ENCODE measurements around the gene SUPV3L1. TPM values are rescaled to one million over a fixed set of nuclear protein-coding genes. Genes with fewer than 3 reads are reported as not detected.

Gene SUPV3L1
- total and polyA plus RNA-seq, 12 donors: 24.4 to 165 (median 37.6) TPM

Other genes with a start within 250 kb of the SUPV3L1 start
- 10 to 100 TPM; 18.0 to 86.8 (median 44.8) TPM for gene DDX21, start 224.1 kb upstream of the SUPV3L1 start, total RNA-seq
- 10 to 100 TPM; 14.2 to 89.0 (median 15.4) TPM for gene DDX21, start 224.1 kb upstream of the SUPV3L1 start, polyA plus RNA-seq
- 10 to 100 TPM; 28.4 to 76.2 (median 42.7) TPM for gene KIFBP, start 191.4 kb upstream of the SUPV3L1 start, total RNA-seq
- gene KIFBP, start 191.4 kb upstream of the SUPV3L1 start, polyA plus RNA-seq: 10 to 100 TPM; 15.1 to 60.4 (median 16.2) TPM
- gene SRGN, start 92.1 kb upstream of the SUPV3L1 start, total RNA-seq: 100 to 1,000 TPM in 5 of 9 donors, 10 to 100 TPM in 4; 16.5 to 156 (median 106) TPM
- gene SRGN, start 92.1 kb upstream of the SUPV3L1 start, polyA plus RNA-seq: 100 to 1,000 TPM in 1 of 3 donors, 10 to 100 TPM in 2; 31.6 to 125 (median 38.5) TPM
- gene VPS26A, start 56.1 kb upstream of the SUPV3L1 start, total RNA-seq: 10 to 100 TPM; 16.5 to 59.4 (median 35.3) TPM
- 10 to 100 TPM; 15.6 to 65.2 (median 20.4) TPM for gene VPS26A, start 56.1 kb upstream of the SUPV3L1 start, polyA plus RNA-seq
- under 1 TPM in 3 of 9 donors, not detected in 6; under 0.01 to 0.67 (median 0.11) TPM for gene HKDC1, start 40.1 kb downstream of the SUPV3L1 start, total RNA-seq
- gene HKDC1, start 40.1 kb downstream of the SUPV3L1 start, polyA plus RNA-seq: under 1 TPM; 0.04 to 0.48 (median 0.20) TPM
- 10 to 100 TPM; 29.3 to 79.3 (median 52.4) TPM for gene HK1, start 98.3 kb downstream of the SUPV3L1 start, total RNA-seq
- gene HK1, start 98.3 kb downstream of the SUPV3L1 start, polyA plus RNA-seq: 10 to 100 TPM; 18.4 to 37.5 (median 19.5) TPM
- under 1 TPM in 7 of 9 donors, not detected in 2; 0.11 to 0.55 (median 0.35) TPM for gene TACR2, start 236.7 kb downstream of the SUPV3L1 start, total RNA-seq
- under 1 TPM in 2 of 3 donors, not detected in 1; 0.33 to 0.37 TPM for gene TACR2, start 236.7 kb downstream of the SUPV3L1 start, polyA plus RNA-seq

Data from adrenal gland (tissue), 12 donors.